ENCODE data around the gene NWD2.
"Not testable (repeated sequence)": the region's sequence is repeated elsewhere in the genome, so short reads cannot be mapped to it uniquely, and the experiment has no call there.

Gene NWD2

GRCh38 chr4:37393321-37393720 is 148.8 kb downstream of the NWD2 start:
- TF ChIP-seq ZNF274 (IDR thresholded peaks at IDR 0.05; ENCODE audit: low read depth, low read length), result no peak
- H3K4me3 ChIP-seq (ENCODE audit: low read length), result no peak overlapping the region

GRCh38 chr4:37393889-37394288 is 149.3 kb downstream of the NWD2 start:
- H3K4me3 ChIP-seq (ENCODE audit: low read length), result no peak overlapping the region
- TF ChIP-seq ZNF274 (IDR thresholded peaks at IDR 0.05; ENCODE audit: low read depth, low read length), result no peak

- no peak overlapping the region for H3K4me3 ChIP-seq (ENCODE audit: low read length)
- no peak for TF ChIP-seq ZNF274 (IDR thresholded peaks at IDR 0.05; ENCODE audit: low read depth, low read length)
Measured at GRCh38 chr4:37397505-37397904, 153.0 kb downstream of the NWD2 start.

GRCh38 chr4:37400241-37400881 is 155.8 kb downstream of the NWD2 start:
- no peak for TF ChIP-seq ZNF274 (IDR thresholded peaks at IDR 0.05; ENCODE audit: low read depth, low read length)
- no peak overlapping the region for H3K4me3 ChIP-seq (ENCODE audit: low read length)

GRCh38 chr4:37407938-37408826 is 163.6 kb downstream of the NWD2 start:
- H3K4me3 ChIP-seq (ENCODE audit: low read length), result not testable (repeated sequence)

- H3K4me3 ChIP-seq (ENCODE audit: low read length), result not testable (repeated sequence)
Measured at GRCh38 chr4:37413612-37414011, 169.1 kb downstream of the NWD2 start.

GRCh38 chr4:37415845-37416369 is 171.4 kb downstream of the NWD2 start:
- no peak overlapping the region for H3K4me3 ChIP-seq (ENCODE audit: low read length)
- TF ChIP-seq ZNF274 (IDR thresholded peaks at IDR 0.05; ENCODE audit: low read depth, low read length), result no peak

- no peak for TF ChIP-seq ZNF274 (IDR thresholded peaks at IDR 0.05; ENCODE audit: low read depth, low read length)
- H3K4me3 ChIP-seq (ENCODE audit: low read length), result no peak overlapping the region
Measured at GRCh38 chr4:37421614-37422013, 177.1 kb downstream of the NWD2 start.

- H3K4me3 ChIP-seq (ENCODE audit: low read length), result no peak overlapping the region
- TF ChIP-seq ZNF274 (IDR thresholded peaks at IDR 0.05; ENCODE audit: low read depth, low read length), result no peak
Measured at GRCh38 chr4:37422102-37422501, 177.6 kb downstream of the NWD2 start.

GRCh38 chr4:37422638-37423037 is 178.1 kb downstream of the NWD2 start:
- TF ChIP-seq ZNF274 (IDR thresholded peaks at IDR 0.05; ENCODE audit: low read depth, low read length), result no peak
- H3K4me3 ChIP-seq (ENCODE audit: low read length), result no peak overlapping the region

- no peak for TF ChIP-seq ZNF274 (IDR thresholded peaks at IDR 0.05; ENCODE audit: low read depth, low read length)
- H3K4me3 ChIP-seq (ENCODE audit: low read length), result no peak overlapping the region
Measured at GRCh38 chr4:37423310-37423709, 178.8 kb downstream of the NWD2 start.

GRCh38 chr4:37424753-37425152 is 180.2 kb downstream of the NWD2 start:
- H3K4me3 ChIP-seq (ENCODE audit: low read length), result no peak overlapping the region
- TF ChIP-seq ZNF274 (IDR thresholded peaks at IDR 0.05; ENCODE audit: low read depth, low read length), result no peak

- H3K4me3 ChIP-seq (ENCODE audit: low read length), result no peak overlapping the region
- TF ChIP-seq ZNF274 (IDR thresholded peaks at IDR 0.05; ENCODE audit: low read depth, low read length), result no peak
Measured at GRCh38 chr4:37425857-37426256, 181.3 kb downstream of the NWD2 start.

- TF ChIP-seq ZNF274 (IDR thresholded peaks at IDR 0.05; ENCODE audit: low read depth, low read length), result no peak
- no peak overlapping the region for H3K4me3 ChIP-seq (ENCODE audit: low read length)
Measured at GRCh38 chr4:37427193-37427592, 182.7 kb downstream of the NWD2 start.

- H3K4me3 ChIP-seq (ENCODE audit: low read length), result no peak overlapping the region
- no peak for TF ChIP-seq ZNF274 (IDR thresholded peaks at IDR 0.05; ENCODE audit: low read depth, low read length)
Measured at GRCh38 chr4:37429906-37430305, 185.4 kb downstream of the NWD2 start.
